ENCODE results near the gene ARID1A. TPM values are rescaled to one million over a fixed set of nuclear protein-coding genes. Genes with fewer than 3 reads are reported as not detected.

The ARID1A gene
- total RNA-seq, 4 donors from 2014 or later, result 16.7 to 119 (median 41.2) TPM

GRCh38 chr1:26750428-26750827, 54.6 kb downstream of the ARID1A start:
- H3K4me1 ChIP-seq, result peaks cover 0 to 13% of the 10 kb centered on the region in 2 donors

GRCh38 chr1:26752519-26752918, 56.7 kb downstream of the ARID1A start:
- peaks cover 0 to 13% of the 10 kb centered on the region in 2 donors for H3K4me1 ChIP-seq
- no peak overlapping the region for H3K4me3 ChIP-seq

More at GRCh38 chr1:26750428-26750827, 54.6 kb downstream of the ARID1A start:
- no peak overlapping the region for H3K4me3 ChIP-seq
- H3K9me3 ChIP-seq, result no peaks in the 10 kb centered on the region
- no peaks in the 10 kb centered on the region for H3K36me3 ChIP-seq
- TF ChIP-seq, protein P1, sequence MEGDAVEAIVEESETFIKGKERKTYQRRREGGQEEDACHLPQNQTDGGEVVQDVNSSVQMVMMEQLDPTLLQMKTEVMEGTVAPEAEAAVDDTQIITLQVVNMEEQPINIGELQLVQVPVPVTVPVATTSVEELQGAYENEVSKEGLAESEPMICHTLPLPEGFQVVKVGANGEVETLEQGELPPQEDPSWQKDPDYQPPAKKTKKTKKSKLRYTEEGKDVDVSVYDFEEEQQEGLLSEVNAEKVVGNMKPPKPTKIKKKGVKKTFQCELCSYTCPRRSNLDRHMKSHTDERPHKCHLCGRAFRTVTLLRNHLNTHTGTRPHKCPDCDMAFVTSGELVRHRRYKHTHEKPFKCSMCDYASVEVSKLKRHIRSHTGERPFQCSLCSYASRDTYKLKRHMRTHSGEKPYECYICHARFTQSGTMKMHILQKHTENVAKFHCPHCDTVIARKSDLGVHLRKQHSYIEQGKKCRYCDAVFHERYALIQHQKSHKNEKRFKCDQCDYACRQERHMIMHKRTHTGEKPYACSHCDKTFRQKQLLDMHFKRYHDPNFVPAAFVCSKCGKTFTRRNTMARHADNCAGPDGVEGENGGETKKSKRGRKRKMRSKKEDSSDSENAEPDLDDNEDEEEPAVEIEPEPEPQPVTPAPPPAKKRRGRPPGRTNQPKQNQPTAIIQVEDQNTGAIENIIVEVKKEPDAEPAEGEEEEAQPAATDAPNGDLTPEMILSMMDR (IDR thresholded peaks at IDR 0.05), result no peak
- no peak for TF ChIP-seq POLR2A (IDR thresholded peaks at IDR 0.05)
- intact Hi-C loops (cut with DNase I; ENCODE audit: low total_unique reads), result no loop called here
- DNase-seq, result no peak
- no peak overlapping the region for H3K27ac ChIP-seq
- H3K27me3 ChIP-seq, result no peaks in the 10 kb centered on the region

DNA sequence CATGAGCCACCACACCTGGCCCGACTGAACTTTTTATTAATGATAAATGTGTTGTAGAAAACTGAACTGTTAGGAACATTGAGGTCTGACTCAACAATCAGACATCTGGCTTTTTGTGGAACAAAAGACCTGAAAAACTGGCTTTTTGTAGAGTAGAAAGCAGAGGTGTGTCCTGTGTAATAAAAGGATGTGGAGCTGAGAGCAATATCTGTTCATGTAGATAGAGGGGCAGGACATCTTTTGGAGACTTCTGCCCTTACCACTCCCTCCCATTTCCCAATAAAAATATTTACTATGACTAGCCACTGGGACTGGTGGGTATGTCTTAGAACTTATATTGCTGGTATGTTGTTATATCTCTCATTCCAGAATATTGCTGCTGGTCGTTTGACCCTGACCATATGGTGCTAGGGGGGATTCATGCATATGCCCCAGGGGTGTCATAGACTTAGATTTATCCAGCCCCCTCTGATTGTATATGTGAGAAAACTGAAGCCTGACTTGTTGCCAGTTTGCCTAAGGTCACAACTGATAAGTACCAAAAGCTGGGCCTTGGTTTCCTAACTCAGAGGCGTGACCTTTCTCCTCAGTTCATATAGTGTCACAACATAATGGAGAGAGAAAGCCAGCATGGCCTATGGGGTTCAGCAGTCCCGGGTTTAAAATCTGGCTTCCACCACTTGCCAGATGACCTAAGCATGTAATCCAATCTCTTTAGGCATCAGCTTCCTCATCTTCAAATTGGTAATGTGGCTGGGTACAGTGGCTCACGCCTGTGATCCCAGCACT, 58.5 kb downstream of the ARID1A start:
- Histone ChIP-seq H3K27ac (peak overlapping the region; percentile 51 to 56), H3K4me1 (peaks cover 0 to 9% of the 10 kb centered on the region in 2 donors), H3K9me3 (no peaks in the 10 kb centered on the region), H3K27me3 (no peaks in the 10 kb centered on the region), H3K4me3 (no peak overlapping the region), H3K36me3 (no peaks in the 10 kb centered on the region)
- no peak for DNase-seq
- intact Hi-C loops (cut with DNase I; ENCODE audit: low total_unique reads), result no loop called here
- TF ChIP-seq POLR2A (IDR thresholded peaks at IDR 0.05), result no peak
- TF ChIP-seq, protein P1 (IDR thresholded peaks at IDR 0.05), result no peak

More at GRCh38 chr1:26752519-26752918, 56.7 kb downstream of the ARID1A start:
- H3K27ac ChIP-seq, result peak overlapping the region; percentile 51 to 56
- peak in 1 of 2 donors; percentile 41 for DNase-seq
- no peaks in the 10 kb centered on the region for H3K27me3 ChIP-seq
- H3K36me3 ChIP-seq, result no peaks in the 10 kb centered on the region
- intact Hi-C loops (cut with DNase I; ENCODE audit: low total_unique reads), result no loop called here
- TF ChIP-seq POLR2A (IDR thresholded peaks at IDR 0.05), result no peak
- TF ChIP-seq, protein P1 (IDR thresholded peaks at IDR 0.05), result no peak
- no peaks in the 10 kb centered on the region for H3K9me3 ChIP-seq

GRCh38 chr1:26758358-26758757, 62.5 kb downstream of the ARID1A start:
- H3K9me3 ChIP-seq, result no peaks in the 10 kb centered on the region
- DNase-seq, result no peak
- H3K27ac ChIP-seq, result no peak overlapping the region
- no peak for TF ChIP-seq POLR2A (IDR thresholded peaks at IDR 0.05)
- TF ChIP-seq, protein P1 (IDR thresholded peaks at IDR 0.05), result no peak
- H3K4me1 ChIP-seq, result peaks cover 0 to 6% of the 10 kb centered on the region in 2 donors
- H3K36me3 ChIP-seq, result no peaks in the 10 kb centered on the region
- H3K4me3 ChIP-seq, result no peak overlapping the region
- intact Hi-C loops (cut with DNase I; ENCODE audit: low total_unique reads), result no loop called here
- no peaks in the 10 kb centered on the region for H3K27me3 ChIP-seq

DNA sequence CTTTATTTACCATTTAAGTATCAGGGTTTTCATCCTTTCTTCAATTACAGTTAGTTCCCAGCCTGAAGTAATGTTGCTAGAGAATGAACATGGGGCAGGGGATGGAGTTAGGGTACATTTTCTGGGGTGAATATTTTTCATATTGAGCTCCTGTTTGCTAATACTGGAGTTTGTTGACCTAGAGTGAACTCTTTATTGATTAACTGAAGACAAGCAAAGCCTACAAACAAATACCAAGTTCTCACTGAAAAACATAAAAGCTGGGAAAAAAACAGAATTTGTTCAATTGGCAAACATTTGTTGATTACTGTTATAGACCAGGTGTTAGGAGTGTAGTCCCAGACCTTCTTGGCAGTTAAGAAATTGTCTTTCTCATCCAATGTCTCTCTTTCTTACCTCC, 63.7 kb downstream of the ARID1A start:
- Histone ChIP-seq H3K36me3 (no peaks in the 10 kb centered on the region), H3K4me3 (no peak overlapping the region), H3K27me3 (no peaks in the 10 kb centered on the region), H3K9me3 (no peaks in the 10 kb centered on the region), H3K27ac (no peak overlapping the region), H3K4me1 (no peaks in the 10 kb centered on the region)
- TF ChIP-seq POLR2A (IDR thresholded peaks at IDR 0.05), result no peak
- TF ChIP-seq, protein P1 (IDR thresholded peaks at IDR 0.05), result no peak
- DNase-seq, result no peak
- intact Hi-C loops (cut with DNase I; ENCODE audit: low total_unique reads), result no loop called here

Data from uterus (tissue), 4 donors.